ENCODE results near the gene PSME1. TPM values are rescaled to one million over a fixed set of nuclear protein-coding genes. Genes with fewer than 3 reads are reported as not detected.

The PSME1 gene
- polyA plus RNA-seq (ENCODE audit: insufficient read length in 12 of 12): 100 to 1,000 TPM in 9 of 12 donors, 10 to 100 TPM in 2, not detected in 1; 67.3 to 116 (median 106) TPM
- long read RNA-seq, donor 1, transcript PSME1-201 (11 exons, 1,006 nt): major isoform, 113 of 205 reads
- long read RNA-seq, donor 1, partial matches to known transcripts: 85 of 205 reads
- long read RNA-seq, donor 1, other reads (novel, unspliced or antisense): 0 of 205 reads
- long read RNA-seq, donor 2, transcript PSME1-201 (11 exons, 1,006 nt): major isoform, 61 of 80 reads
- long read RNA-seq, donor 2, partial matches to known transcripts: 16 of 80 reads
- long read RNA-seq, donor 2, other reads (novel, unspliced or antisense): 0 of 80 reads
- long read RNA-seq, donor 3, transcript PSME1-201 (11 exons, 1,006 nt): major isoform, 27 of 33 reads
- long read RNA-seq, donor 3, partial matches to known transcripts: 6 of 33 reads
- long read RNA-seq, donor 3, other reads (novel, unspliced or antisense): 0 of 33 reads
- long read RNA-seq, donor 4, transcript PSME1-201 (11 exons, 1,006 nt): major isoform, 27 of 28 reads
- long read RNA-seq, donor 4, partial matches to known transcripts: 0 of 28 reads
- long read RNA-seq, donor 4, other reads (novel, unspliced or antisense): 0 of 28 reads
- long read RNA-seq, donor 5, transcript PSME1-201 (11 exons, 1,006 nt): major isoform, 69 of 82 reads
- long read RNA-seq, donor 5, partial matches to known transcripts: 11 of 82 reads
- long read RNA-seq, donor 5, other reads (novel, unspliced or antisense): 0 of 82 reads
- long read RNA-seq, donor 6, transcript PSME1-201 (11 exons, 1,006 nt): major isoform, 30 of 32 reads
- long read RNA-seq, donor 6, partial matches to known transcripts: 0 of 32 reads
- long read RNA-seq, donor 6, other reads (novel, unspliced or antisense): 0 of 32 reads
- long read RNA-seq, donor 7, transcript PSME1-201 (11 exons, 1,006 nt): major isoform, 23 of 29 reads
- long read RNA-seq, donor 7, partial matches to known transcripts: 5 of 29 reads
- long read RNA-seq, donor 7, other reads (novel, unspliced or antisense): 0 of 29 reads
- long read RNA-seq, donor 8, transcript PSME1-201 (11 exons, 1,006 nt): major isoform, 57 of 80 reads
- long read RNA-seq, donor 8, partial matches to known transcripts: 15 of 80 reads
- long read RNA-seq, donor 8, other reads (novel, unspliced or antisense): 6 of 80 reads
- long read RNA-seq, donor 9, transcript PSME1-201 (11 exons, 1,006 nt): major isoform, 27 of 43 reads
- long read RNA-seq, donor 9, partial matches to known transcripts: 15 of 43 reads
- long read RNA-seq, donor 9, other reads (novel, unspliced or antisense): 0 of 43 reads
- long read RNA-seq, donor 10, transcript PSME1-201 (11 exons, 1,006 nt): major isoform, 50 of 66 reads
- long read RNA-seq, donor 10, partial matches to known transcripts: 10 of 66 reads
- long read RNA-seq, donor 10, other reads (novel, unspliced or antisense): 0 of 66 reads
- long read RNA-seq, donor 11, transcript PSME1-201 (11 exons, 1,006 nt): major isoform, 32 of 52 reads
- long read RNA-seq, donor 11, partial matches to known transcripts: 17 of 52 reads
- long read RNA-seq, donor 11, other reads (novel, unspliced or antisense): 0 of 52 reads

GRCh38 chr14:24135834-24136683 is at the start of gene PSME1:
TSS of gene PSME1 (plus strand) at chr14:24136194. CDS start at chr14:24136263, 69 bp downstream.
- peak; percentile 90 for DNase-seq

GRCh38 chr14:24087004-24087403 is 49.0 kb upstream of the PSME1 start:
- no peak for DNase-seq

GRCh38 chr14:24088095-24088494 is 47.9 kb upstream of the PSME1 start:
- no peak for DNase-seq

- no peak for DNase-seq
Measured at GRCh38 chr14:24089890-24090289, 46.1 kb upstream of the PSME1 start.

GRCh38 chr14:24092110-24092504 is 43.9 kb upstream of the PSME1 start:
- no peak for DNase-seq

GRCh38 chr14:24092505-24093206 is 43.3 kb upstream of the PSME1 start:
- DNase-seq: no peak

DNA sequence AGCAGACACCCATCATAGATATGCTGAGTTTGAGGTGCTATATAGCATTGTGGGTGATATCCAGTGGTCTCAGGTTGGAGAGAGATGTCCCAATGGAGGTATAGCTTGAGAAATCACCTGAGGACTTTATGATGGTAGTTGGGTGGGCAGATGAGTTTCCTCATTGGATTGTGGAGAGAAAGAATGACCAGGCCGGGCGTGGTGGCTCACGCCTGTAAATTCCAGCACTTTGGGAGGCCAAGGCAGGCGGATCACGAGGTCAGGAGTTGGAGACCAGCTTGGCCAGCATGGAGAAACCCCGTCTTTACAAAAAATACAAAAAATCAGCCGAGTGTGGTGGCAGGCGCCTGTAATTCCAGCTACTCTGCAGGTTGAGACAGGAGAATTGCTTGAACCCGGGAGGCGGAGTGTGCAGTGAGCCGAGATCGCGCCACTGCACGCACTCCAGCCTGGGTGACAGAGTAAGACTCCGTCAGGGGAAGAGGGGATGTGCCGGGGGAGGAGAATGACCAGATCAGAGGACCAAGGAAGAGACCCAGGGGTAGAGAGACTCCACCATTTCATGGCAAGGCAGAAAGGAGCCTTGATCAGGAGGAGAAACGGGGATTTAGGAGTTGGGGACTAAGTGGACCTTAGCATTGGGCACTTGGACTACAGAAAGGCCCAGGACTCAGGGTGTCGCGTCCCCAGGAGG is 42.6 kb upstream of the PSME1 start:
- DNase-seq: no peak

DNA sequence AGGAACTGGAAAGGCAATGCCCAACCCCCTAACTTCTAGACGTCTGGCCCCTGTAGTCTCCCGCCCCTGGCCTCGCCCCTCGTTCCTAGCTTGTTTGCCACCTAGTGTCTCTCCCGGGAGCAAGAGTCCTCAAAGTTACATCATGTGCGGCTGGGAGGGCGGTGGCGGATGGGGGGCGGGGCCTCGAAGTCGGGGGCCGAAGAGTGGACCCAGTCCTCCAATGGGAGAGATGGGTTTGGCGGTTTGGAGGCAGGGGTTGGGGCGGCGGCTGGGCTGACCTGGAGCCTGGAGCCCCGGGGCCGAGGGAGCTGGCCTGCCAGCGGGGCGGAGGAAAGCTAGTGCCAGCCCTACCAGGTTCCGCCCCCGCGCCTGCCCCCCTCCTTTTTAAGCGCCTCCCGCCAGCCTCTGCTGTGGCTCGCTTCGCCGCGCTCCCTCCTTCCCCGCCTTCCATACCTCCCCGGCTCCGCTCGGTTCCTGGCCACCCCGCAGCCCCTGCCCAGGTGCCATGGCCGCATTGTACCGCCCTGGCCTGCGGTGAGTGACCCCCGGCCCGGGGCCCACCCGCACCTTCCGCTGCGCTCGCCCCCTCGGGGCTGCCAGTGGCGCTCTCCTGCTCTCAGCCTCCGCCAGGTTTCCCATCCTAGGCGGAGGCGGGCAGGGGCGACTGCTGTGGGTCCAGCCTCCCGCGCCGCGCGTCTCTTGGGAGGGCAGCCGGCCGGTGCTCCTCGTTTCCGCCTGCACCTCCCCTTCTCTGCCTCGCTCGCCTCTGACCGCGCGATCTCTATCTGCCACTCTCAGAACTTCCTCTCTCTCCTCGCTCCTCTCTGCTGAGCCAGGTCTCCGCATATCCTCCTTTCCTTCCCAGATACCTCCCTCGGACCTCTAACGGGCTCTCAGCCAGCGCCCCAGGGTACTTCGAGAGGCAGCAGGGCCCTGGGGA is 41.8 kb upstream of the PSME1 start, which contains the start of gene PCK2:
TSS of gene PCK2 (plus strand) at position 411 of the 940 bp plus-strand sequence. CDS start at position 506, 95 bp downstream.
- peak; percentile 49 for DNase-seq

DNA sequence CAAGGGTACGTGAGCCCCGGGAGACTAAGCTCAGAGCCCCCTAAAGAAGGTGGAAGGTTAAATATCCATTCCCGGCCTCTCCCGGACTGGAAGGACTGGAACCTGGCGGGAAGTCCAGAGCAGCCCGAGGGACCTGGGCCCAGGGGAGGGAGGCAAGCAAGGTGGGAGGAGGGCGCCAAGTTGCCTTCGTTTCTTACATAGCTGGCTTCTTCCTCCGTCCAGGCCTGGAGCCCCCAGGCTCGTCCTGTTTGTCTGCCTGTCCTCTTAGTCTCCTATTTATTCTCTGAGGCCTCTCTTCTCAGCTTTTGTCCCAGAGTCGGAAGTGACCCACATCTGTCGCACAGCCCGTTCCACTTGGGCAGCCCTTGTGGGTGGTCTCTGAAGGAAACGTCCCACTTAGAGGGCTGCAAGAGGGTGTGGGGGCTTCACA is 41.1 kb upstream of the PSME1 start:
- no peak for DNase-seq

DNA sequence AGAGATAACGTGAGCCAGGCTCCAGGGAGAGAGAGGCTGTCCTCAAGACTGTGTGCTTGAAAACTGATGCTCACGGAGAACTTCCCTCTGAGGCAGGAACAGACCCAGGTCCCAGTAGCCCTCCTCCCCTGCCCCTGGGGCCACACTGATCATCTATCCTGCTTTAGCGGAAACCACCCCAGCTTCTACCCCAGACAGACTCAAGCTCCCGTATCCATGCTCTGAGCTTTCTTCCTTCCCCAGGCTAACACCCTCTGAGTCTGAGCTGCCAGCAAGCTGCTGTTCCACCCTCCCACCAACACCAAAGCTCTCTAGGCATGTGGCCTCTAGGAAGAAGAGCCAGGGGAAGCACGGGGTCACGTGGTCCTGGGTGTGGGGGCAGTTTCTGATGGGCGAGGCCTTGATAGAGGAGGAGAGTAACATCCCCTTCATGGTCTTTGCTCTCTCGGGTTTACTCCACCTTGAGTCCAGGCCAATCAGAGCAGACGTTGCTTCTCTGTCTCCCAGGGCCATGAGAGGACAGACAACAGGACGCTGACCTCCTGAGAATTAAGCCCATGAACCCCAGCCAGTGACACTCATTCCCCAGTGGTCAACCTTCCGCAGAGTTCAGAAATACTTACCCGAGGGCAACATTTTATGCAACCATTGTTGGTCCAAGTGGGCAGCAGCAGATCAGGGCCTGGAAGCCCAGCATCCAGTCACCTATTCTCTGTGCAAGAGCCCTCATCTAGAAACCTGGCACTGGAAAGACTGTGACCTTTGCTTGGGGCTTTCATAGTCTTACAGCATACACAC is 40.5 kb upstream of the PSME1 start:
- no peak for DNase-seq

DNA sequence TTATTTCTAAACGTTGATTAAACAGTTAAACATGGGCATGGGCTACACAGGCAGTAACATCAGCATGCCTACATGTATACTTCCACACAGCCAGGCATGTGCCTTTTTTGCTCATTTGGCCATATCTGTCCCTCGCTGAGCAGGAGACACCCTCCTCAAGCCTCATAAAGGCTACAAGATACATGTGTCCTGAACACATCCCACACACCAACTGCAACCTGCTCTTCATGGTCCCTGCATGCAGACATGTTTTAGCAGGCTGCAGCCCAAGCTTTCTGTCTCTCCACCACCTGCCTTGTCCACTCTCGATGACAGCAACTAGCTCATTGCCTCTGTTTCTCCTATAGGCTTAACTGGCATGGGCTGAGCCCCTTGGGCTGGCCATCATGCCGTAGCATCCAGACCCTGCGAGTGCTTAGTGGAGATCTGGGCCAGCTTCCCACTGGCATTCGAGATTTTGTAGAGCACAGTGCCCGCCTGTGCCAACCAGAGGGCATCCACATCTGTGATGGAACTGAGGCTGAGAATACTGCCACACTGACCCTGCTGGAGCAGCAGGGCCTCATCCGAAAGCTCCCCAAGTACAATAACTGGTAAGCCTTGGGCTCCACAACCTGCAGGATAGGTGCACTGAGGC is 39.3 kb upstream of the PSME1 start:
- no peak for DNase-seq

DNA sequence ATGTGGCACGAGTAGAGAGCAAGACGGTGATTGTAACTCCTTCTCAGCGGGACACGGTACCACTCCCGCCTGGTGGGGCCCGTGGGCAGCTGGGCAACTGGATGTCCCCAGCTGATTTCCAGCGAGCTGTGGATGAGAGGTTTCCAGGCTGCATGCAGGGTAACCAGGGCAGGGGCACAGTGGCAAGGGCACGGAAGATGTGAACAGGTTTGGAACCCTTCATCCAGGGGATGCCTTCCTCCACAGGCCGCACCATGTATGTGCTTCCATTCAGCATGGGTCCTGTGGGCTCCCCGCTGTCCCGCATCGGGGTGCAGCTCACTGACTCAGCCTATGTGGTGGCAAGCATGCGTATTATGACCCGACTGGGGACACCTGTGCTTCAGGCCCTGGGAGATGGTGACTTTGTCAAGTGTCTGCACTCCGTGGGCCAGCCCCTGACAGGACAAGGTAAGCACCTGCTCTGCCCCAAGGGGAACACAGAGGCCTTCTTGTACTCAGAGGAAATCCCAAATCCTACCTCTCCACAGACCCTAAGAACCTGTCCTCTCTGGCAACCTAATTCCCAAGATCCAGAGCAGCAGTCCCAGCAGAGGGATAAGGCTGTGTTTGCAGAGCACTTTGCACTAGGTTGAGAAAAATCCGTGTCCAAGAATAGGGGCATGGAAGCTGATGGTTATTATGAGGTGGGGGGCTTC is 37.6 kb upstream of the PSME1 start:
- DNase-seq: no peak

GRCh38 chr14:24098927-24099813 is 36.8 kb upstream of the PSME1 start:
- DNase-seq: no peak

- no peak for DNase-seq
Measured at GRCh38 chr14:24100197-24100981, 35.6 kb upstream of the PSME1 start.

Data from muscle of arm (tissue), 14 donors.